ENCODE measurements around the gene YWHAB.

- TF ChIP-seq ZNF274 (IDR thresholded peaks at IDR 0.05; ENCODE audit: low read depth, low read length) (no peak), SUZ12 (IDR thresholded peaks at IDR 0.05; ENCODE audit: extremely low read depth, insufficient read depth, insufficient read length) (no peak)
Observed at GRCh38 chr20:44914924-44915323, 29.4 kb downstream of the YWHAB start.
